Parathyroid adenoma (tissue), 2 donors: ENCODE measurements around the gene EIF3A.
A peak's percentile ranks its signal among the peaks of the same experiment; 100 is the strongest.
"Not testable (repeated sequence)": the region's sequence is repeated elsewhere in the genome, so short reads cannot be mapped to it uniquely, and the experiment has no call there.

Experiments used
- H2AFZ ChIP-seq: fragments of 300-600 bp; sonication (generic); one replicate; pipeline ENCODE4 v1.7.0; 2017; ENCODE audit warnings: antibody characterized with exemption, mild to moderate bottlenecking
- H3K27ac ChIP-seq: fragments of 300-600 bp; sonication (generic); one replicate; pipeline ENCODE4 v1.7.0; 2017
- H3K27me3 ChIP-seq: fragments of 300-600 bp; sonication (generic); one replicate; pipeline ENCODE4 v1.7.0; 2017; ENCODE audit warnings: low read length; ENCODE audit not compliant: control insufficient read depth, insufficient read depth
- H3K36me3 ChIP-seq: fragments of 300-600 bp; sonication (generic); one replicate; pipeline ENCODE4 v1.7.0; 2017; ENCODE audit warnings: low read length; ENCODE audit not compliant: control insufficient read depth, insufficient read depth
- H3K4me1 ChIP-seq: fragments of 300-600 bp; sonication (generic); one replicate; pipeline ENCODE4 v1.7.0; 2017; ENCODE audit warnings: control low read depth
- H3K4me2 ChIP-seq: fragments of 300-600 bp; sonication (generic); one replicate; pipeline ENCODE4 v1.7.0; 2017; ENCODE audit warnings: low read length
- H3K4me3 ChIP-seq: fragments of 300-600 bp; sonication (generic); one replicate; pipeline ENCODE4 v1.7.0; 2017; ENCODE audit warnings: low read depth, low read length
- H3K79me2 ChIP-seq: fragments of 300-600 bp; sonication (generic); one replicate; pipeline ENCODE4 v1.7.0; 2017; ENCODE audit warnings: control low read depth
- H3K9ac ChIP-seq: fragments of 300-600 bp; sonication (generic); one replicate; pipeline ENCODE4 v1.7.0; 2017; ENCODE audit warnings: mild to moderate bottlenecking
- H3K9me3 ChIP-seq: fragments of 300-600 bp; sonication (generic); one replicate; pipeline ENCODE4 v1.7.0; 2017; ENCODE audit warnings: low read length; ENCODE audit not compliant: control insufficient read depth
- TF ChIP-seq, protein P1 (sequence below): fragments of 300-600 bp; sonication (generic); IDR thresholded peaks from one replicate; pipeline ENCODE4 v1.7.0; 2017; ENCODE audit warnings: antibody characterized with exemption, mild to moderate bottlenecking
- donor health status: primary hyperparathyroidism.

EIF3A gene

DNA sequence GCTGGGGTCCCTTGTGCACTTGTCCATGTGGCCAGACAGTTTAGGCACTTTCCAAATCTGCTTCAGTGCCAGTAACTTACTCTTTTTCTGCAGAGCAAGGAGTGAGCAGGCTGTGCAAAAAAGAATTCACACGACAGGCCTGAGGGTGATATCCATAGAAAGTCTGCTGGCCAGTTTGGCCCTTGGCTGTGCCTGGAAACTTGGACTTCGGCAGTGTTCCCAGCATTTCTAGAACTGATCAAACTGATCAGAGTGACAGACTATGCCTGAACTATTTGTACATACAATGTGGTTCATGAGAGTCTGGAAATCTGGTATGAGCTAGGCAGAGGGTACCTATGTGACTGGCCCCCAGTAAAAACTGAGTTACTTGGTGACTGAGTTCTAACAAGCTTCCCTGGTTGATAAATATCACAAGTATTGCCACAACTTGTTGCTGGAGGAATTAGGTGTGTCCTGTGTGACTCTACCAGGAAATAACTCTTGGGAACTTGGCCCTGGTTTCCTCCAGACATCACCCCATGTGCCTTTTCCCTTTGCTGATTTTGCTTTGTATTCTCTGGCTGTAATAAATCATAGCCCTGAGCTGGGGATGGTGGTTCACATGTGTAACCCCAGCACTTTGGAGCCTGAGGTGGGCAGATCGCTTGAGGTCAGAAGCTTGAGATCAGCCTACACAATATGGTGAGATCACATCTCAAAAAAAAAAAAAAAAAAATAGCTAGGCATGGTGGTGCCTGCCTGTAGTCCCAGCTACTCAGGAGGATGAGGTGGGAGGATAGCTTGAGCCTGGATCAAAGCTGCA lies 20.0 kb upstream of the EIF3A start:
- TF ChIP-seq, protein P1, sequence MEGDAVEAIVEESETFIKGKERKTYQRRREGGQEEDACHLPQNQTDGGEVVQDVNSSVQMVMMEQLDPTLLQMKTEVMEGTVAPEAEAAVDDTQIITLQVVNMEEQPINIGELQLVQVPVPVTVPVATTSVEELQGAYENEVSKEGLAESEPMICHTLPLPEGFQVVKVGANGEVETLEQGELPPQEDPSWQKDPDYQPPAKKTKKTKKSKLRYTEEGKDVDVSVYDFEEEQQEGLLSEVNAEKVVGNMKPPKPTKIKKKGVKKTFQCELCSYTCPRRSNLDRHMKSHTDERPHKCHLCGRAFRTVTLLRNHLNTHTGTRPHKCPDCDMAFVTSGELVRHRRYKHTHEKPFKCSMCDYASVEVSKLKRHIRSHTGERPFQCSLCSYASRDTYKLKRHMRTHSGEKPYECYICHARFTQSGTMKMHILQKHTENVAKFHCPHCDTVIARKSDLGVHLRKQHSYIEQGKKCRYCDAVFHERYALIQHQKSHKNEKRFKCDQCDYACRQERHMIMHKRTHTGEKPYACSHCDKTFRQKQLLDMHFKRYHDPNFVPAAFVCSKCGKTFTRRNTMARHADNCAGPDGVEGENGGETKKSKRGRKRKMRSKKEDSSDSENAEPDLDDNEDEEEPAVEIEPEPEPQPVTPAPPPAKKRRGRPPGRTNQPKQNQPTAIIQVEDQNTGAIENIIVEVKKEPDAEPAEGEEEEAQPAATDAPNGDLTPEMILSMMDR: no peak
- Histone ChIP-seq H3K4me3 (no peak overlapping the region), H2AFZ (peak overlapping the region; percentile 22), H3K4me2 (no peak overlapping the region), H3K27me3 (no peaks in the 10 kb centered on the region), H3K9me3 (no peaks in the 10 kb centered on the region), H3K27ac (no peak overlapping the region), H3K79me2 (peaks cover 2% of the 10 kb centered on the region), H3K4me1 (peaks cover 4% of the 10 kb centered on the region), H3K36me3 (no peaks in the 10 kb centered on the region), H3K9ac (no peak overlapping the region)

DNA sequence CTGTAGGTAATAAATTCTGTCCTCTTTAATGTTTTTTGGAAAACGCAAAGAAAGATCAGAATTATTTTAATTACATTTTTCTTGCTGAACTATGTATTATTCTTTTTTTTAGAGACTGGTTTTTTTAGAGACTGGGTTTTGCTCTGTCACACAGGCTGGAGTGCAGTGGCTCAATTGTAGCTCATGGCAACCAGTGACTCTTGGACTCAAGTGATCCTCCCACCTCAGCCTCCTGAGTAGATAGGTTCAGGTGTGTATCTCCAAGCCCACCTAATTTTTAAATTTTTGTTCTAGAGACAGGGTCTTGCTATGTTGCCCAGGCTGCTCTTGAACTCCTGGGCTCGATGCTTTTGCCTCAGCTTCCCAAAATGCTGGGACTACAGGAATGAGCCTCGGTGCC lies 18.0 kb upstream of the EIF3A start:
- H3K9ac ChIP-seq: no peak overlapping the region
- no peak overlapping the region for H3K4me2 ChIP-seq
- H3K4me3 ChIP-seq: no peak overlapping the region
- H3K79me2 ChIP-seq: no peaks in the 10 kb centered on the region
- no peak overlapping the region for H2AFZ ChIP-seq
- no peaks in the 10 kb centered on the region for H3K27me3 ChIP-seq
- TF ChIP-seq, protein P1: no peak
- H3K9me3 ChIP-seq: no peaks in the 10 kb centered on the region
- no peaks in the 10 kb centered on the region for H3K36me3 ChIP-seq
- H3K4me1 ChIP-seq: no peaks in the 10 kb centered on the region
- H3K27ac ChIP-seq: no peak overlapping the region

DNA sequence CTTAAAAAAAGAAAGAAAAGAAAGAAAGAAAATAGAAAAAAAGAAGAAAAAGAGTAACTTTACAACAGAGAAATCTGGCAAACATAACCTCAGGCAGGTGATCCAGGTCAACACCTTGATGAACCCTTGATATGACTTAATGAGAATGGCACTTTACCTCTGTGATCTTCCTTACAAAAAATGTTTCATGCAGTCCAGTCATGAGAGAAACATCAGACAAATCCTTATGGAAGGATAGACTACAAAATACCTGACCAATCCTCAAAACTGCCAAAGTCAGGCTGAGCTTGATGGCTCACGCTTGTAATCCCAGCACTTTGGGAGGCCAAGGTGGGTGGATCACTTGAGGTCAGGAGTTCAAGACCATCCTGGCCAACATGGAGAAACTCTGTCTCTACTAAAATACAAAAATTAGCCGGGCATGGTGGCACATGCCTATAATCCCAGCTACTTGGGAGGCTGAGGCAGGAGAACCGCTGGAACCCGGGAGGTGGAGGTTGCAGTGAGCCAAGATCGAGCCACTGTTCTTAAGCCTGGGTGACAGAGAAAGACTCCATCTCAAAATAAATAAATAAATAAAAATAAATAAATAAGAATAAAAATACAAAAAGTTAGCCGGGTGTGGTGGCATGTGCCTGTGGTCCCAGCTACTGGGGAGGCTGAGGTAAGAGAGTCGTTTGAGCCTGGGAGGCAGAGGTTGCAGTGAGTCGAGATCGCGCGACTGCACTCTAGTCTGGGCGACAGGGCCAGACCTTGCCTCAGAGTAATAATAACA lies 16.2 kb upstream of the EIF3A start:
- not testable (repeated sequence) for H3K4me3 ChIP-seq, H3K9ac ChIP-seq, H3K4me2 ChIP-seq, H3K79me2 ChIP-seq, H3K9me3 ChIP-seq, H3K36me3 ChIP-seq, H2AFZ ChIP-seq, H3K27ac ChIP-seq, H3K27me3 ChIP-seq, H3K4me1 ChIP-seq

DNA sequence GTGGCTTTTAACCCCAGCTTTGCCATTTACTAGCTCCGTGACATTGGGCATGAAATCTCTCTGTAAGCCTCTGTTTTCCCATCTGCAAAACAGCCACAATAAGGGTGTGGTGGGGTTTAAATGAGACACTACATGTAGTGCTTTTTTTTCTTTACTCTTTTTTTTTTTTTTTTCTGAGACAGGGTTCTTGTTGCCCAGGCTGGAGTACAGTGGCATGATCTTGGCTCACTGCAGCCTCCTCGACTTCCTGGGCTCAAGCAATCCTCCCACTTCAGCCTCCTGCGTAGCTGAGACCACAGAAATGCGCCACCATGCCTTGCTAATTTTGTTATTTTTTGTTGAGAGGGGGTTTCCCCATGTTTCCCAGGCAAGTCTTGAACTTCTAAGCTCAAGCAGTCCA lies 15.0 kb upstream of the EIF3A start:
- no peak overlapping the region for H3K27ac ChIP-seq
- no peak overlapping the region for H2AFZ ChIP-seq
- no peaks in the 10 kb centered on the region for H3K27me3 ChIP-seq
- H3K4me1 ChIP-seq: no peaks in the 10 kb centered on the region
- H3K36me3 ChIP-seq: no peaks in the 10 kb centered on the region
- no peaks in the 10 kb centered on the region for H3K79me2 ChIP-seq
- TF ChIP-seq, protein P1: no peak
- no peaks in the 10 kb centered on the region for H3K9me3 ChIP-seq
- H3K4me2 ChIP-seq: no peak overlapping the region
- no peak overlapping the region for H3K4me3 ChIP-seq
- H3K9ac ChIP-seq: no peak overlapping the region

DNA sequence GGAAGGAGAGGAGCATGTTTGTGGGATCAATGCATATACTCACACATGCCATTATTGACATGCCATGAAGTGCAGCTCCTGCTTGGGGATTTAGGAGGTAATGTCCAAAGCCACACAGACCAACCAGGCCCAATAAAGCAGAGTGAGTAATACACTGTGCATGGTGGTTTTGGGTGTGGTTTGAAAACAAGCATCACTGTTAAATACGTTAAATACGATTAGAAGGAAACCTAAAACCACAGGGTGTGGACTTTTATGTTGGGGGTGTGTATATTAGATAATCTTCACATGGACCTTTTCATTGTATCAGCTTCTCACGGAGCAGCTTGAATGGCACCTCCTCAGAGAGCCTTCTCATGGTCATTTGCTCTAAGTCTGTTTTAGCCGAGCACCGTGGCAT lies 10.4 kb upstream of the EIF3A start:
- H2AFZ ChIP-seq: no peak overlapping the region
- no peaks in the 10 kb centered on the region for H3K36me3 ChIP-seq
- H3K4me3 ChIP-seq: no peak overlapping the region
- no peaks in the 10 kb centered on the region for H3K79me2 ChIP-seq
- no peak overlapping the region for H3K27ac ChIP-seq
- TF ChIP-seq, protein P1: no peak
- no peaks in the 10 kb centered on the region for H3K27me3 ChIP-seq
- no peak overlapping the region for H3K9ac ChIP-seq
- H3K4me2 ChIP-seq: no peak overlapping the region
- no peaks in the 10 kb centered on the region for H3K4me1 ChIP-seq
- no peaks in the 10 kb centered on the region for H3K9me3 ChIP-seq
